Pancreas (tissue), 10 donors: ENCODE measurements around the gene ADAMTS8. TPM values are rescaled to one million over a fixed set of nuclear protein-coding genes. Genes with fewer than 3 reads are reported as not detected.

Experiments used
- ATAC-seq, 4 donors: fragments of 200-7000 bp; cut with Tn5 transposase; one replicate each; pipeline versions ENCODE4 v1.8.0 to v1.9.1; 2020; ENCODE audit warnings: mild to moderate bottlenecking in 4 of 4, moderate library complexity in 4 of 4
- DNase-seq, 6 donors: peaks; one replicate each; pipeline ENCODE4 v3.0.0-alpha.2; 2020
- FAIRE-seq: peaks from 2 replicates; lab custom pipeline; 2012; peaks lifted over from hg19 to GRCh38; lab: Jason Lieb, UNC
- H3K27ac ChIP-seq, 4 donors: fragments of 200-600 bp; sonication (generic); 1 replicate in 3 of 4; 2 replicates in 1 of 4; pipeline versions ENCODE4 v1.5.0 to v1.8.0; 2020
- H3K27me3 ChIP-seq, 4 donors: fragments of 200-600 bp; one replicate each; pipeline ENCODE4 v1.8.0; 2021
- H3K36me3 ChIP-seq, 3 donors: fragments of 200-600 bp; sonication (generic) in 1 of 3; one replicate each; pipeline versions ENCODE4 v1.5.0 to v1.8.0; 2020 to 2021
- H3K4me1 ChIP-seq, 3 donors: fragments of 200-600 bp; one replicate each; pipeline ENCODE4 v1.8.0; 2021
- H3K4me3 ChIP-seq, 4 donors: fragments of 200-600 bp; sonication (generic) in 2 of 4; one replicate each; pipeline versions ENCODE4 v1.5.0 to v1.8.0; 2020 to 2021
- H3K9me3 ChIP-seq, 4 donors: fragments of 200-600 bp; one replicate each; pipeline ENCODE4 v1.8.0; 2021
- WGBS, 2 donors: extraction: QIAGEN DNeasy Blood & Tissue Kit; methylation state at CpG; one replicate each; pipeline ENCODE4 v1.1.7; 2013; 5-methylcytosine and 5-hydroxymethylcytosine counted together
- intact Hi-C, 3 donors: fragments of 100-400 bp; cut with DNase I; formaldehyde crosslinking; loops; one replicate each; pipeline versions ENCODE4 v1.11.1 to v1.14.2; 2022
- polyA plus RNA-seq, 2 donors: library from polyadenylated mRNA; stranded (reverse); fragments of 200-250 nt; gene quantifications; one replicate each; pipeline ENCODE4 v1.2.3, GENCODE V29; 2013
- total RNA-seq, 6 donors: library from RNA; stranded (reverse); fragmentation: NEBNext Ultra II Directional in 4 of 6; extraction: Animal tissue kit (Norgen Biotek cat#: 25700) in 4 of 6; gene quantifications; one replicate each; pipeline versions ENCODE4 v1.2.1 to v1.2.4, GENCODE V29; 2021 to 2023
- TF ChIP-seq, protein P1 (sequence below), 4 donors: fragments of 200-600 bp; sonication (generic) in 3 of 4; IDR thresholded peaks; one replicate each; pipeline versions ENCODE4 v1.5.0 to v1.8.0; 2021; ENCODE audit warnings: antibody characterized with exemption in 4 of 4
- donor health status: healthy with polysubstance abuse.
- donor health status: DM: no; HTN: no; CAD: no; lungs with moderate emphysema.
- donor health status: DM: no; HTN: no; CAD: no.
- donor health status: control.
- donor health status: control.
- donor health status: Bipolar disorder and iron deficiency.
- donor health status: DM: yes; HTN: yes; CAD: no.
- donor health status: DM: no; HTN: no; CAD: no.
- donor health status: DM: no; HTN: no; CAD: no.
- donor health status: DM: yes; HTN: yes; CAD: no.

The ADAMTS8 gene
- total and polyA plus RNA-seq, 8 donors = 0.04 to 1.6 (median 0.42) TPM; not detected in 1

DNA sequence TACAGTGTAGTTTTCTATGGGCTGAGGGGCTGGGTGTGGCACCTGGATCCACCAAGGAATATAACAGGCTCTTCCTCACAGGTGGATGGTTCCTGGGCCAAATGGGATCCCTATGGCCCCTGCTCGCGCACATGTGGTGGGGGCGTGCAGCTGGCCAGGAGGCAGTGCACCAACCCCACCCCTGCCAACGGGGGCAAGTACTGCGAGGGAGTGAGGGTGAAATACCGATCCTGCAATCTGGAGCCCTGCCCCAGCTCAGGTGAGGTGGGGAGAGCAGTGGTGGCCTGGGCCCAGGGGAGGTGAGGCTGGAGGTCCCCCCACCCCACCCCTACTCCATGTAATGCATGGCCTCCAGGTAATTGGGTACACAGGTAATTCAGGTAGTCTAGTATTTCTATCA, 40.8 kb upstream of the ADAMTS8 start:
- Histone ChIP-seq H3K4me1 (no peaks in the 10 kb centered on the region), H3K36me3 (no peaks in the 10 kb centered on the region), H3K9me3 (no peaks in the 10 kb centered on the region), H3K4me3 (no peak overlapping the region), H3K27ac (no peak overlapping the region), H3K27me3 (no peaks in the 10 kb centered on the region)
- ATAC-seq = no peak
- TF ChIP-seq, protein P1, sequence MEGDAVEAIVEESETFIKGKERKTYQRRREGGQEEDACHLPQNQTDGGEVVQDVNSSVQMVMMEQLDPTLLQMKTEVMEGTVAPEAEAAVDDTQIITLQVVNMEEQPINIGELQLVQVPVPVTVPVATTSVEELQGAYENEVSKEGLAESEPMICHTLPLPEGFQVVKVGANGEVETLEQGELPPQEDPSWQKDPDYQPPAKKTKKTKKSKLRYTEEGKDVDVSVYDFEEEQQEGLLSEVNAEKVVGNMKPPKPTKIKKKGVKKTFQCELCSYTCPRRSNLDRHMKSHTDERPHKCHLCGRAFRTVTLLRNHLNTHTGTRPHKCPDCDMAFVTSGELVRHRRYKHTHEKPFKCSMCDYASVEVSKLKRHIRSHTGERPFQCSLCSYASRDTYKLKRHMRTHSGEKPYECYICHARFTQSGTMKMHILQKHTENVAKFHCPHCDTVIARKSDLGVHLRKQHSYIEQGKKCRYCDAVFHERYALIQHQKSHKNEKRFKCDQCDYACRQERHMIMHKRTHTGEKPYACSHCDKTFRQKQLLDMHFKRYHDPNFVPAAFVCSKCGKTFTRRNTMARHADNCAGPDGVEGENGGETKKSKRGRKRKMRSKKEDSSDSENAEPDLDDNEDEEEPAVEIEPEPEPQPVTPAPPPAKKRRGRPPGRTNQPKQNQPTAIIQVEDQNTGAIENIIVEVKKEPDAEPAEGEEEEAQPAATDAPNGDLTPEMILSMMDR (IDR thresholded peaks at IDR 0.05) = no peak
- intact Hi-C loops = no loop called here
- WGBS, 2 donors = 88 to 95% methylated on average over 6 of the region's 6 CpGs
- no peak for FAIRE-seq
- DNase-seq = no peak

DNA sequence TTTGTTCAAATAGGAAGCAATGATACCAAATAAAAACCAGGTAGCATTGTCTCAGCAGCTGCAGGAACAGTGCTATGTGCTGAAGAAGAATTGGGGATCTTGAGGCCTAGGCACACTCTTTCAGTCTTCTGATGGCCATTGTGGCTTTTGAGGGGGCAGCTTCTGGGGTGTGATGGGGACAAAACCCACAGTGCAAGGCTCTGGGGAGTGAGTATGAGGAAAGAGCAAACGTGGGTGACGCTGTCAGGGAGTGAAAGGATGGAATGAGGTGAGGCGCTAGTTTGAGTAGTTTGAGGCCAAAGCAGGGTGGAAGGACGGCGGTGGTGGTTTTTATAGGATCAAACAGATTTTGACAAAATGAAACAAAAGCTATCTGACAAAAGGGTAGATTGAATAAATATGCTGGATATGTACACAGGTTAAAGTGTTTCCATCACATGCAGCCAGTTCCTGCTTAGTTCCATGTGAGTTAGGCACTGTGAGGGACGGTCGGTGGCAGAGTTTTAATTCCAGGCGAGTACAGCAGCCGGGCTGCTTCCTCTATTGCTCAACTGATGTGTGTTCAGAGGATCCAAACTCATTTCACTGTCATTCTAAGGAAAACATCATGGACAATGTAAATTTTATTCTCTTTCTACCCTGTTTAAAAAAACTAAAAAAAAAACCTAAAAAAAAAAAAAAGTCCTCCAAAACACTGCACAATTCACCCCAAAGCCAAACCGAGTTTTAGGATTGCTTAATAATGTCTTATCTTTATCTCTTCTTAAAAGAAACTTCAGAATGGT, 38.9 kb upstream of the ADAMTS8 start:
- Histone ChIP-seq H3K27ac (no peak overlapping the region), H3K36me3 (no peaks in the 10 kb centered on the region), H3K4me3 (no peak overlapping the region), H3K27me3 (no peaks in the 10 kb centered on the region), H3K9me3 (no peaks in the 10 kb centered on the region), H3K4me1 (no peaks in the 10 kb centered on the region)
- TF ChIP-seq, protein P1 (IDR thresholded peaks at IDR 0.05) = no peak
- ATAC-seq = no peak
- intact Hi-C loops = no loop called here
- WGBS, 2 donors = 83 to 90% methylated on average over 10 of the region's 10 CpGs
- FAIRE-seq = no peak
- DNase-seq = no peak

- no peak for FAIRE-seq
These were observed 36.9 kb upstream of the ADAMTS8 start for GRCh38 chr11:130465263-130465662.

GRCh38 chr11:130464291-130464812, 35.9 kb upstream of the ADAMTS8 start:
- H3K4me3 ChIP-seq = no peak overlapping the region
- intact Hi-C loops = no loop called here
- H3K4me1 ChIP-seq = no peaks in the 10 kb centered on the region
- FAIRE-seq (no peak), DNase-seq (no peak), ATAC-seq (no peak)
- H3K27ac ChIP-seq = no peak overlapping the region
- no peaks in the 10 kb centered on the region for H3K36me3 ChIP-seq
- TF ChIP-seq, protein P1 (IDR thresholded peaks at IDR 0.05) = no peak
- H3K9me3 ChIP-seq = no peaks in the 10 kb centered on the region
- H3K27me3 ChIP-seq = no peaks in the 10 kb centered on the region

More at GRCh38 chr11:130465263-130465662, 36.9 kb upstream of the ADAMTS8 start:
- intact Hi-C loops = no loop called here
- TF ChIP-seq, protein P1 (IDR thresholded peaks at IDR 0.05) = no peak
- H3K27me3 ChIP-seq = no peaks in the 10 kb centered on the region
- WGBS, 2 donors = 93 to 97% methylated on average over 5 of the region's 5 CpGs
- ATAC-seq (no peak), DNase-seq (no peak)
- H3K4me3 ChIP-seq = no peak overlapping the region
- H3K9me3 ChIP-seq = no peaks in the 10 kb centered on the region
- no peaks in the 10 kb centered on the region for H3K36me3 ChIP-seq
- H3K27ac ChIP-seq = no peak overlapping the region
- H3K4me1 ChIP-seq = no peaks in the 10 kb centered on the region

DNA sequence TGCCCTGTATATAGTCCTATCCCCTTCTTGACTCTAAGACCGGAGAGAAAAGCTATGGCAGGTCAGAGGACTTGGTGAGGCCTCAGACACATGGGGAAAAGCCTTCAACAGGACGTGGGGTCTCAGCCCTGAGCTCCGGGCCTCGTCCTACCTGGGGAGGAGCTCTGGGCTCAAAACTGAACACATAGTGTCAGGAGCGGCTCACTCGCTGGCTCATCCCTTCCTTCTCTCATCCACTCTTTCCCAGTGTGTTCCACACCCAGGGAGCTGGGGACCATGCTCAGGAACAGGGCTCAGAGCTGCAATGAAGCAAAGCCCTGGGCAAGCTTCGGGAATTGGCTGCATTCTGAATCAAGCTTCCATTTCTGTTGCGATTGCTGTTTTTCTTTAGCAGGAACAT, 34.5 kb upstream of the ADAMTS8 start:
- intact Hi-C loops = no loop called here
- no peaks in the 10 kb centered on the region for H3K27me3 ChIP-seq
- no peaks in the 10 kb centered on the region for H3K4me1 ChIP-seq
- DNase-seq (no peak), FAIRE-seq (no peak), ATAC-seq (no peak)
- no peak overlapping the region for H3K27ac ChIP-seq
- no peaks in the 10 kb centered on the region for H3K36me3 ChIP-seq
- no peaks in the 10 kb centered on the region for H3K9me3 ChIP-seq
- 82 to 84% methylated on average over 8 of the region's 8 CpGs for WGBS, 2 donors
- H3K4me3 ChIP-seq = no peak overlapping the region
- TF ChIP-seq, protein P1 (IDR thresholded peaks at IDR 0.05) = no peak
